Neural progenitor cell (in vitro differentiated cells): ENCODE data around the gene BAG5.

ENCODE experiments used
- CTCF ChIP-seq: fragments of 200-600 bp; sonication (generic); IDR thresholded peaks from 2 replicates; pipeline ENCODE4 v1.5.1; 2017; ENCODE audit warnings: antibody characterized with exemption, mild to moderate bottlenecking
- EZH2phosphoT487 ChIP-seq: fragments of 200-600 bp; sonication (generic); IDR thresholded peaks from 2 replicates; pipeline ENCODE4 v1.6.1; 2017; ENCODE audit warnings: antibody characterized with exemption

GRCh38 chr14:103527408-103528145 is 34.9 kb downstream of the BAG5 start:
- TF ChIP-seq CTCF (no peak), EZH2phosphoT487 (no peak)
